AG04449 (cell line): ENCODE results near the gene MYO10.

Source experiments
- CTCF ChIA-PET: fragments of 350-600 bp; formaldehyde crosslinking; extraction: SDS; loops from one replicate; lab custom pipeline; 2021; ENCODE audit warnings: antibody characterized with exemption; lab: Yijun Ruan, JAX
- POLR2A ChIA-PET: fragments of 400-600, 350-600 bp; formaldehyde crosslinking; extraction: SDS; loops from one replicate; lab custom pipeline; 2020; ENCODE audit warnings: antibody characterized with exemption, inconsistent platforms; lab: Yijun Ruan, JAX
- DNase-seq: peaks from one replicate; pipeline ENCODE4 v3.0.0-alpha.2; 2010; ENCODE audit warnings: low read depth, low spot score
- H3K4me3 ChIP-seq: 2 replicates; pipeline ENCODE4 v1.5.1; 2011; ENCODE audit warnings: low read depth, mild to moderate bottlenecking, control low read depth, low read length
- TF ChIP-seq, protein P1 (sequence below): IDR thresholded peaks from one replicate; pipeline ENCODE4 v1.5.1; 2011; ENCODE audit warnings: mild to moderate bottlenecking, moderate library complexity, low read length, control low read depth, inconsistent platforms; ENCODE audit not compliant: insufficient read depth; ENCODE audit errors: missing control alignments

The MYO10 gene

DNA sequence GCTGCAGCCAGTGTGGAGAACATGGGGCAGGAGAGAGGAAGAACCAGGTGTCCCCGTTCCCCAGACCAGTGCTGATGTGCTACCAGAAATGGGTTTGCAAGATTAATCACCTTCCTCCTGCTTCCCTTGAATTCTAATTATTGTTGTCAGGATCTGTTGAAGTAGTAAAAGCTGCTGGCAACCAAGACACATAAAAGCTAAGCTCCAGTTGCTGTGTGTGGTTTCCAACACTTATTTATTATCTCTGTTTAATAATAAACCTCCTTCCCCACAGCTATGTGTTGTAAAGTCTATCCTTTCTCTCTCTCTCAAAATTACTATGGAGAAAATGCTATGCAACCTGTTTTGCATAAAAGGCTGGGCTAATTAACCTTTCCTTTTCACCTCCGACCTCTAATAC is 317.0 kb downstream of the MYO10 start:
- ChIA-PET POLR2A (no interaction called here), CTCF (no interaction called here)
- TF ChIP-seq, protein P1, sequence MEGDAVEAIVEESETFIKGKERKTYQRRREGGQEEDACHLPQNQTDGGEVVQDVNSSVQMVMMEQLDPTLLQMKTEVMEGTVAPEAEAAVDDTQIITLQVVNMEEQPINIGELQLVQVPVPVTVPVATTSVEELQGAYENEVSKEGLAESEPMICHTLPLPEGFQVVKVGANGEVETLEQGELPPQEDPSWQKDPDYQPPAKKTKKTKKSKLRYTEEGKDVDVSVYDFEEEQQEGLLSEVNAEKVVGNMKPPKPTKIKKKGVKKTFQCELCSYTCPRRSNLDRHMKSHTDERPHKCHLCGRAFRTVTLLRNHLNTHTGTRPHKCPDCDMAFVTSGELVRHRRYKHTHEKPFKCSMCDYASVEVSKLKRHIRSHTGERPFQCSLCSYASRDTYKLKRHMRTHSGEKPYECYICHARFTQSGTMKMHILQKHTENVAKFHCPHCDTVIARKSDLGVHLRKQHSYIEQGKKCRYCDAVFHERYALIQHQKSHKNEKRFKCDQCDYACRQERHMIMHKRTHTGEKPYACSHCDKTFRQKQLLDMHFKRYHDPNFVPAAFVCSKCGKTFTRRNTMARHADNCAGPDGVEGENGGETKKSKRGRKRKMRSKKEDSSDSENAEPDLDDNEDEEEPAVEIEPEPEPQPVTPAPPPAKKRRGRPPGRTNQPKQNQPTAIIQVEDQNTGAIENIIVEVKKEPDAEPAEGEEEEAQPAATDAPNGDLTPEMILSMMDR: no peak
- no peak overlapping the region for H3K4me3 ChIP-seq
- no peak for DNase-seq

DNA sequence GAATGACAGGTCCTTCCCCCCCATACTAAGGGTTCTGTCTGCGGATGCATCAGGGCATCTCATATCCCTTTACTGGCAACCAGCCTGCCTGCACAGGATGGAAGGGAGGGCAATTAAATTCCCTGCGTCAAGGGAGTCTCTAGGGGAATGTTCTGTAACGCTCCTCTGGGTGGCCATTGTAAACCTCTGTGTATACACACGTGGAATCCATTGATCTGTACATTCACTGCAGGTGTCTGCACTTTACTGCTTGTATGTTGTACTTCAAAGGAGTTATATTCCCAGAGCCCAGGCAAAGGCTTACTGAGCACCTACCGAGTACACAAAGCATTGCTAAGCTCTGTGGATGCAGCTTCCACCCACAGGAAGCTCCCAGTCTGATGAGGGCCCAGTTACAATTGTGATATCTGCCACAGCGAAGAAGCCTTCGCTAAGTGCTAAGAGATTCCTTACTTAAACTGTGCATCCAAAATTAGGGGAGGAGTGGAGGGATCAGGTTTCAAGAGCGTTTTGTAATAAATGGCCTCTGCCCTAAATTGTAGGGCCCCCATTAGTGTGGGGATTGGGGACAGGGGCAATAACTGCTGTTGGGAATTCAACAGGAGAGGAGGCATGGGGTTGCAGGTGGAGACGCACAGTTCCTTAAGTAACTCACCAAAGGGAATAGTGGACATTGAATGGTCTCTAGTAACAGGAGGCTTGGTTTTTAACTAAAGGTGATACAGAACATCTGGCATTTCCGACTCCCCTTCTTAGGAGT is 317.8 kb downstream of the MYO10 start:
- TF ChIP-seq, protein P1: no peak
- H3K4me3 ChIP-seq: no peak overlapping the region
- CTCF ChIA-PET: interaction anchor here (0.6 to 0.7 kb wide), 2 partner anchors 16 to 215 kb away, joined by 3 read pairs; no protein-coding TSS in a partner anchor
- POLR2A ChIA-PET: no interaction called here
- no peak for DNase-seq

DNA sequence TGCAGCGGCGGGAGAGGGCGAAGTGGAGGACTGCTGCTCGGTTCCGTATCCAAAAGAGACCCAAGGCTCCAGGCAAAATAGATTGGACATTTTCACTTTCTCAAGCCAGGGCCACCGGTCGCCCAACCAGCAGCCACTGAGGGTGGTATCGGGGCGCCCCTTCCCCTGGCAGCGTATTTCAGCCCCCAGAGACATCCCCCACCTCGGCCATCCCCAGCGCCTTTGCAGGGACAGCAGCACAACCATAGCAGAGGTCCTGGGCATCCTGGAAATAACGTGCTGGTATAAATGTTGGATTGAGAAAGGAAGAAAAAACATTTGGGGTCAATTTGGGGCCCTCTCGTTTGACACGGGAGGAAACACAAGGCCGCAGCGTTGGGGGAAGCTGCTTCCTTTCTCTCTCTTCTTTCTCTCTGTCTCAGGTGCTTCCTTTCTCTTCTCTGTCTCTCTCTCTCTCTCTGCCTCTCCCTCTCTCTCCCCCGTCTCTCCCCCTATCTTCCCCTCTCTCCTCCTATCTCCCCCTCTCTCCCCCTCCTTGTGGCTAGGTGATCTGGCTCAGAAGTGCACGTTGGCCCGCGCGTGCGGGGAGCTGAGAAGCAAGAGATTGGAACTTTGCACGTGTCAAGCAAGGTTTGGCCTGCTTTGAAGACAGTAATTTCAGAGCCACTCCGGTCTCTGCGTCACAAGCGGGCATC is 318.7 kb downstream of the MYO10 start:
- DNase-seq: no peak
- peak overlapping the region; percentile 51 for H3K4me3 ChIP-seq
- ChIA-PET CTCF (interaction anchor here (0.6 kb wide), 1 partner anchor 214 kb away, joined by 3 read pairs; no protein-coding TSS in a partner anchor), POLR2A (no interaction called here)
- TF ChIP-seq, protein P1: no peak

DNA sequence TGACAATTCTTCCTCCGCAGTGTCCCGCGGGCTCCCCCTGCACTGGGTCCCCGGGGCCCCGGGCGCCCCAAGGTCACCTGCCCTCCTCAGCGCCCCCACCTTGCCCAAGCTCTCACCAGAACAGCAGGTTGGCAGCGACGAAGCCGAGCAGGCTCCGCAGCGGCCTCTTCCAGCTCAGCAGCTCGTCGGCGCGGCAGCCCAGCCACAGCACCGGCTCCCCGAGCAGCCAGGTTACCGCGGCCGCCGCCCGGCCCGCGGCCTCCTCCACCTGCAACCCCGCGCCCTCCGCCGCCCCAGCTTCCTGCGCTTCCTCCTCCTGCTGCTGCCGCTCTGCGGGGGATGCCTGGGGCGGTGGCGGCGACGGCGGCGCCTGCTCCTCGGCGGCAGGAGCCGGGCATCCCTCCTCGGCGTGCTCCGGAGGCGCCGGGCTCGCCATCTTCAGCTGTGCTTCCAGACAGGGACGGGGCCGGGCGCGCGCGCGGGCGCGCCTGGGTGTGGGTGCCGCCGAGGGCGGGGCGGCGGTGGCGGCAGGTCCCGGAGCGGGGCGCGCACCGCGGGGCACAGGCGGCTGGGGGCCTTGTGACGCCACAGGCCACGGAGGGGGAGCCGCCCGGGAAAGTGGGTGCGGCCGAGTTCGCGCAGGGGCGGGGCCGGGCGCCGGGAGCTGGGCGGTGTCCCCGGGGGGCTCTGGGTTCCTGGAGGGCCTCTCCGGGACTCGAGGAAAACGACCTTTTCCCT is 319.4 kb downstream of the MYO10 start, which contains the start of gene RETREG1:
Gene RETREG1 (minus strand): TSS at position 462 of the 738 bp plus-strand sequence. CDS start 26 bp downstream, at position 436.
- peak within 1 kb of the TSS; percentile 51 for H3K4me3 ChIP-seq
- ChIA-PET POLR2A (no interaction called here), CTCF (no interaction called here)
- no peak for DNase-seq
- TF ChIP-seq, protein P1: no peak

DNA sequence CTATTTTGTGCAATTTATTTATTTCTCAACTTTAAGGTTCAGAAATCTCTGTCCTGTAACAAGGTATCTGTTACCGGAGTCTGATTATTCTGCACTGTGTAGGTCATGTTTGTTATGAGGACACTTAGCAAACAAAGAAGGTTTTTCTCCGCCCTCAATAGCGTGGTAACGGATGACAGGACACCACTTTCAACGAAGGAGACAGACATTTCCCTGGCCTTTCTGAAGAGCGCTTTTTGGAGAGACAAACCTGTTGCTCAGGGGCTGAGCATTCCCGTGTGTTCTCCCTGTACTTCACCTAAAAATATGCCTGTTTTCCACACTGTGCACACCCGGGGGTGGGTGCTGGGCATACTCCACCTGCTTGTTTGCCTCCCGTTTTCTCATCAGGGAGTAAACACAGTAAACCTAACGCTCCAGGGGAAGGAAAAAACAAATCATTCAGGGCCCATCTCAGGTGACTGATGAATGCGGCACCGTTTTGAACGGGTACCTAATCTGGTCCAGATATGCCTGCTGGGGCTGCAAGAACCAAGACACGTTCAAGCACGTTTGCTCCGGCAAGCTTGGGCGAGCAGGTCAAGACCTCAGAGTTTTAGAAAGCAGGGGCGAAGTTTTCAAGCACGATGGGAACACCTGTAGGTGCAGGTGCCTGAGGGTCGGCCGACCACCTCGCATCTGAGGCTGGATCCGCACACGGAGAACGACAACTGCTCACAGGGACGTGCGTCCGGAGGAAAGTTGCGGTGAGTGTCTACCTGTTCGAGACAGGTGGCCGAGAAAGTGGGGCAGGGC is 320.1 kb downstream of the MYO10 start:
- CTCF ChIA-PET: no interaction called here
- TF ChIP-seq, protein P1: no peak
- peak overlapping the region; percentile 51 for H3K4me3 ChIP-seq
- DNase-seq: no peak
- POLR2A ChIA-PET: no interaction called here
